HG02885 (cell line): ENCODE data around the gene TRIML1.
"Not testable (repeated sequence)": the region's sequence is repeated elsewhere in the genome, so short reads cannot be mapped to it uniquely, and the experiment has no call there.

ENCODE experiments used
- ATAC-seq: cut with Tn5 transposase; IDR thresholded peaks from one replicate; pipeline ENCODE4 v1.9.1; 2021; ENCODE audit warnings: mild to moderate bottlenecking; ENCODE audit not compliant: unreplicated experiment, poor library complexity

TRIML1 gene

DNA sequence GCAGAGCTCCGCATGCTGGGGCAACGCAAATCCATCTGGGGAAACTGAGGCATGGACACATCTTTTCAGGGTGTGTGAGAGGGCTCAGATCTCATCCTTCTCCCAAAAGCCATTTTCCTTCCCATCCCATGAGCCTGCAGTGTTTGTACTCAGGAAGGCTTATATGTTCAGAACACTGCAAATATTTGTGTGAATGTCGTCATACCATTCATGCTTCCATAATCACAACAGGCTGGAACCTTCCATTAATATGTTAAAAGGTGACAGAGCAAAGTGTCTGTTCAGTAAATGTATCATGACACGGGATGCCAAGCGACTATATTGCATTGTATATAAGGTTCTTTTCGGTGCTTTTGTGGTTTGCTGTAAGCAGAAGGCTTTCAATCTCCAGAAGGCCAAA lies 8.5 kb downstream of the TRIML1 start:
- no peak for ATAC-seq

DNA sequence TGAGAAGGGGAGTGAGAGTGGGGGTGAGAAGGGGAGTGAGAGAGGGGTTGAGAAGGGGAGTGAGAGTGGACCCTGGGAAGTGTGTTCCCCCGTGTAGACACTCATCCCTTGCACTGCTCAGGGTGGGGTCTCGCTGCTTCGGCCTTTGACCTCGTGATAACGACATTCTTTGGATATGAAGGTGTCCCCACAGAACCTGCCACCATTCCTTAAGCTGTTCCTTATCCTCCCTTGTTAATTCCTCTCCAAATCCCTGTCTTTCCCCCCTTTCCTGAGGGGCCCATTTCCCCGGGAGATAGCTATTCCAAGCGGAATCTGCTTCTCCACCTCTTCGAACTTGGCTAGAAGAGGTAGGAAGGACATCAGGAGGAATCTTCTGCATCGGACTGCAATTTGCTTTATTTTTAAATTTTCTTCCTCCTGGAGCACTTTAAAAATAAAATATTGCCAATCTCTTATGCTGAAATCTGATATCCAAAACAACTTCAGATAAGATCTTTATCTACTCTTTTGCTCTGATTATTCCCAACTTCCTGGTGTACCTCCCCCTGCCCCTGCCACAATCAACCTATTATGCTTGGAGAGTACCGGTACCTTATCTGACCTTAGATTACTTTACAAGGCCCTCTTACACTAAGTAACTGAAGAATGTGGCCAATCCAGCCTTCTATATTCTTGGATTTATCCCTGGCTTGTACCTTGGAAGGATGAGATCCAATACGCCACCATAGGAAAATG lies 15.6 kb downstream of the TRIML1 start:
- ATAC-seq: no peak

DNA sequence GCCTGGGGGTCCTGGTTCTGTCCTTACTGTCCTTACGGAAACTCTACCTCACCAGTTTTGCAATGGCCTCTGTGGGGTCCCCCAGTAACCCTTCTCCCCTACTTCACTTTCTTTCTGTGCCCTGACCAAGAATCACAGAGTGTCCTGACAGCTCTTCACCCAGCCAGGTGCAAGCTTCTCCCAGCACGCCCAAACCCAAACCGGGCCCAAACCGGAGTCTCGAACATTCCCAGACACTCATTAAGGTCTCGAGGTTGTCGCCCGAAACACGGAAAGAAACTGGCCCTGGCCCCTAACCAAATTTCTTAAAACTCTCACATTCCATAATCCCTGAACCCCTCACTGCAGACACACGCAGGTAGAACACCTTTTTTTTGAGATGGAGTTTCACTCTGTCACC lies 19.1 kb downstream of the TRIML1 start:
- no peak for ATAC-seq

DNA sequence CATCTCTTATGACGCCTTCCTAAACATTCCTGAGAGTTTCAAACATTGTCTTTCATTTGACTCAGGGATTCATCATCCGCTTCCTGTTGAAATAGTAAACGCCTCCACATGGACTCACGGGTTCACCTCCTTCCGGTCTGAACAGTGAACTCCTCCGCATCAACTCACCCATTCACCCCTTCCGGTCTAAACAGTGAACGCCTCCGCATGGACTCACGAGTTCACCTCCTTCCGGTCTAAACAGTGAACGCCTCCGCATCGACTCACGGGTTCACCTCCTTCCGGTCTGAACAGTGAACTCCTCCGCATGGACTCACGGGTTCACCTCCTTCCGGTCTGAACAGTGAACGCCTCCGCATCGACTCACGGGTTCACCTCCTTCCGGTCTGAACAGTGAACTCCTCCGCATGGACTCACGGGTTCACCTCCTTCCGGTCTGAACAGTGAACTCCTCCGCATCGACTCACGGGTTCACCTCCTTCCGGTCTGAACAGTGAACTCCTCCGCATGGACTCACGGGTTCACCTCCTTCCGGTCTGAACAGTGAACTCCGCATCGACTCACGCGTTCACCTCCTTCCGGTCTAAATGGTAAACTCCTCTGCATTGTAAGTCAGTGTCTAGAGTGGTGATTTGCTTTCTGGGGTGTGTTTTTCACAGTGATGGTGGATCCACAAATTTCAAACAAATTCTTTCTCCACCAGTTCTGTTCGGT lies 20.4 kb downstream of the TRIML1 start:
- not testable (repeated sequence) for ATAC-seq

DNA sequence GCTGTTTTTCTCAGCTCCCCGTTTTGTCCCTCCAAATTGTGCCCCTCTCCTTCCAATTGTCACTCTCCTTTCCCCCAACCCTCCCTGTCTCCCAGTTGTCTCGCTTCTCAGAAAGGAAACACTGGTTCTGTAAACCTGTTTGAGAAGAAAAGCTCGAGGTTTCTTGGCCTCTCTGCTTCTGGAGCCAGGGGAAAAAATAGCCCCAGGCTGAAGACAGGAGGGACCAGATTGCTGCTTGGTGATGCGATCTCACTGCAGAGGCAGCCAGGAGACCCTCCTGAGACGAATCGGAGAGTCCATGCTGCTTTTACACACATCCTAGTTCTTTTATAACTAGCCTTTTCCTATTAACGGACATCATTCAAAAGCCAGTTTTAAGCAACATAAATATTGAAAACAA lies 21.2 kb downstream of the TRIML1 start:
- ATAC-seq: no peak

DNA sequence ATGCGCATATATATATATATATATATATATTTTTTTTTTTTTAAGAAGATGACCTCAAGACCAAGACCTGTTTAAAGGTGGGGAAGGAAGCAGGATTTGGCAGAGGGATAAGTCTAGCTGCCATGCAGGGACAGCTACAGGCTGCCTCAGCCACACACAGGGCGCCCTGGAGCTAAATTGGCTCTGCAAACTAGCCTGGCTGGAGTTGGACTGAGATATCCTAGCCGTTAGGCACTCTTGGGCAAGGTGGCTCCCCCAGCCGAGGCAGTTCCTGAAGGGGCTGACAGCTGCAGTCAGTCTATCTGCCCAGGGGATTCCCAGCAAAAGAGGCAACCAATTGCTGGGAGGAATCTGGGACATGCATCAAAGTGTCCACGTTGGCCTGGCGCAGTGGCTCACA lies 21.9 kb downstream of the TRIML1 start:
- ATAC-seq: no peak

DNA sequence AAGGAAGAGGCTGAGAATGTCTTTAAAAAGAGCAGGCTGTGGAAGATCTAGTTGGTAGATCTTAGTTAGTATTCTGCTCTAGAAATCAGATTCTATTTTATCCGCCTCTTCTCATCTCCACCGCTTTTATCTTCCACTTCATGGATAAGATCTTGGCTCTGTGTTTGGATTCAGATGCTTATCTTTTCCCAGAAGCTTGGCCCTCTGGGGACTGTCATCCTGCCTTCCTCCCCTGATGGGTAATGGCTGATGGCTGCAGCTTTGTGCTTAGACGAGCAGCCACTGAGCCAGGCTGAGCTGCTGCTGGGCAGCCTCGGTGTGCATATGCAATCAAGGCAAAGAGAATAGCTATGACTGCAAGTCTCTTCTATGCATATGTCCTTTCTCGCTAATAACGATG lies 23.5 kb downstream of the TRIML1 start:
- ATAC-seq: no peak

DNA sequence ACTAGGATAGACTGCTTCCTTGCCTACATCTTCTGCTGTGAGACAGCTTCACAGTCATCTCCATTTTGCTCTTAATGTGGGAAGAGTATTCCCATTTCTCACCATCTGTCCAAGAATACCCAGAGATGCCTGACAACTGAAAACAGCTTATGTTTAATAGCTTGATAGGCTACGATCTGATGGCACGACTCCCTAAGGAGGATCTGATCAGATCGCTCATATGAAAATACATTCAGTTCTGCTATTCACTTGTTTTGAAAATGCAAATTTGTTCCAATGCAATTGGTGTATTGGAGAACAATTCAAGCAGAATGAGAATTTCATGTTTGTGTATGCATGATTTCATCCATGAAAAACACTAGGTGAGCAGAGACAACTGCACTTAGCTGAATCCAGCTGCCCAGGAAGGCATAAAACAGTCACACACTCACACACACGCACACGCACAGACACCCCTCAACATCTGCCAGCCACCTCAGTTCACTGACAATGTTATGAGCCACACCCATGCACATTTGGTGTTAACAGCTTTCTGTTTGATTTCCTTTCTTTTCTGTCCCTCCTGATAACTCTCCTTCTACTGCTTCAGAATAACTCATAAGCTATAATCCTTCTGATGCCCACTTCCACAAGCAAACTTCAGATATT lies 29.6 kb downstream of the TRIML1 start:
- ATAC-seq: no peak

DNA sequence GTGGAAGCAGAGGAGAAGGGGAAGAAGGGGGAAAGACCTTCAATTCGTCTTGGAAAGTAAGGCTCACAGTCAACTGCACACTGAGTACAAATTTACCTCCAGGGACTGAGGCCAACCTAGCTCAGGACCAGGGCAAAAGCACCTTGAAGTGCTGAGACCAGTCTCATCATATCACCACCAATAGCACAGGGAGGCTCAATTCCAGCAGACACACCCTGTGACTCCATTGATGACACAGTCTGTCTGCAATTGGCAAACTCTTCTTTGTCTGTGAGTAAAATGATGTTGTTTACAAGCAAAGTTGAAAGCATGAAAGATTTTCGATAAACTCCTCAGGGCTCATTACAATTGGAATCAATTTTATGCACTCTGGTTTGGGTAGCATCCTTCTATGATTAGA lies 32.3 kb downstream of the TRIML1 start:
- no peak for ATAC-seq

DNA sequence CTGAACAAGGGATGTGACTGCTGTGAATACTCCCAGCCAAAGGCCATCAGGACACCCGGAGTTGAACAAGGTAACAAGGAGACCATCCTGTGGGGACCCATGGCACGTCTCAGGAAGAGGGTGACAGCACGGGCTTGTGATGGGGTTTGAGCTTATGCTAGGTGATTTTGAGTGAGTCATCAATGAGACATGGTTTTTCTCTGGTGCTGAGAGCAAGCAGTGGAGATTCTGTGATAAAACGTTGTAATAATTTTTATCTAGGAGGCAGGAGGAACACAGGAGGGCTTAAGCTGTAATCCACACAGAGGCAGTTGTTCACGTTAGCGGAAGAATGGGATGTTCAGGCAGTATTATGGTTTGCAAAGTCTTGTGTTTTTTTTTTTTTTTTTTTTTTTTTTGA lies 36.0 kb downstream of the TRIML1 start:
- ATAC-seq: no peak

DNA sequence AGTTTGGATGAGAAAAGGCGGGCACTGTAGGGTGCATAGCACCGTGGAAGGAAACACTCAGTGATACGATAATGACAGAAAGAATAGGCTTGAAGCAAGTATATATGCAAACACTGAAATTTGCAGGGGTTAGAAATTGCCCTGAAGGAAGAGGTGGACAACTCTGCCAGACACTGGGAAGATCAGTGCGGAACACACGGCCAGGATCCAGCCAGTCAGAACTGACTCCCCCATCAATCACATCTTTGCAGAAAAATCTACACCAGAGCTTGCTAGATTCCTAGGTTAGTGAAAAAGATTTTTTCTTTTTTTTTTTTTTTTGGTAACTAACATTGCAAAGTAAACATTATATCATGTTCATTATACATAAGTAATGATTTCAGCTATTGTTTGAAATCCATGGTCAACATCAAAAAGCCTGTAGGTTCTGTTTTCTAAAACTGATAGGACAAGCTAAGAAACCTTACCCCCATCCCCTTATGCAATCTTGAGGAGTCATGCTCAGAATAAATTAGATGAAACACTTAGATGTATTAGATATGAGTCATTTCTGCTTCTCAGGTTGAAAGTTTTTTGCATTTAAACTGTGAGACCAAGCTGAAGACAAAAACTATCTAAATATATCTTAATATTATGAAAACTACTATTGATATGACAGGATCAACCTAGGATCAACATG lies 38.9 kb downstream of the TRIML1 start:
- no peak for ATAC-seq

DNA sequence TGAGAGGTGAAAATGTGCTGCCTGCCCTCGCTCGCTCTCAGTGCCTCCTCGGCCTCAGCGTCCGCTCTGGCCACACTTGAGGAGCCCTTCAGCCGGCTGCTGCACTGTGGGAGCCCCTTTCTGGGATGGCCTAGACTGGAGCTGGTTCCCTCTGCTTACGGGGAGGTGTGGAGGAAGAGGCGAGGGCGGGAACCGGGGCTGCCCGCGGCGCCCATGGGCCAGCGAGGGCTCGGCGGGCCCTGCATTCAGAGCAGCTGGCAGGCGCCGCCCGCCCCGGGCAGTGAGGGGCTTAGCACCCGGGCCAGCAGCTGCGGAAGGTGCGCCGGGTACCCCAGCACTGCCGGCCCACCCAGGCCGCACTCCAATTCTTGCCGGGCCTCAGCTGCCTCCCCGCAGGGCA lies 39.6 kb downstream of the TRIML1 start:
- ATAC-seq: no peak

DNA sequence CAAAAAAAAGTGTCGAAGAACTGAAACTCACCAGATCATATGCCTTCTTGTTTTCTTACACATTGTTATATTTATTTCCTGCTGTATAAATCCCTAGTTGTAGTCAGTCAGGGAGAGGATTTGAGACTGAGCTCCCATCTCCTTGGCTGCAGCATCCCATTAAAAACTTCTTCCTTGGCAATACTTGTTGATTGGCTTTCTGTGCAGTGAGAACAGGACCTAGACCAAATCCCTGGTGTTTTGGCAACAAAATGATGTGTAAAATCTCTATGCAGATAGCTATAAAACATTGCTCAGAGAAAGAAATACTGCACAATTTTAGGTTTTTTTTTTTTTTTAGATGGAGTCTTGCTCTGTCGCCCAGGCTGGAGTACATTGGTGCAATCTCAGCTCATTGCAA lies 47.9 kb downstream of the TRIML1 start:
- no peak for ATAC-seq

DNA sequence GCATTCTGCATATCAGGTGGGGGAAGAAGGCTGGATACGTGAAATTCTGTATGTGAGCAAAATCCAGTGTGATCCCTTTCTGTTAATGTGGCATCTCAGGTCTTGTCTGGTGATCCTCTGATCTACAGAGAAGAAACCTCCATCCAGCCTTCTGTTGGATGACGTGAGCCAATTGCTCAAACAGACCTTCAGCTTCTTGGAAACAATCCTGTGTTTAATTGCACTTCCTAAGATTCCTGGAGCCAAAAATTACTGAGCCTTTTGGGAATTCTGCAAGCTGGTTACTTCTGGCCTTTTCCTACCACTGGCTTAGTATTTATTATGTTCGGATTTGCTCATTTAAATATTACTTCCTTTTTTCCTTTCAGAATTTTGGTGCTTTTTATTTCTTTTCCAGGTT lies 51.2 kb downstream of the TRIML1 start:
- ATAC-seq: no peak

DNA sequence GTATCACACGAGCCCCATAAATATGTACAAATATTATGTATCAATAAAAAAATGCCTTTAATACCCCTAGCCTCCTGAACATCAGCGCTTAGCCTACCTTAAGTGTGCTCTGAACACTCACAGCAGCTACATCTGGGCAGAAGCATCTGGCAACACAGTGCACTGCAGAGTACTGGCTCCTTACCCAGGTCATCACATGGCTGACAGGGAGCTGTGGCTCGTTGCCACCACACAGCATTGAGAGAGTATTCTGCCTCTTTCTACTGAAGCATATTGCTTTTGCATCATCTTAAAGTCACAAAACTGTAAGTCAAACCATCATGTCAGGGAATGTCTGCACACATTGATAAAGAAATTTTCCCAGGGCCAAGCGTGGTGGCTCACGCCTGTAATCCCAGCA lies 55.2 kb downstream of the TRIML1 start:
- no peak for ATAC-seq

DNA sequence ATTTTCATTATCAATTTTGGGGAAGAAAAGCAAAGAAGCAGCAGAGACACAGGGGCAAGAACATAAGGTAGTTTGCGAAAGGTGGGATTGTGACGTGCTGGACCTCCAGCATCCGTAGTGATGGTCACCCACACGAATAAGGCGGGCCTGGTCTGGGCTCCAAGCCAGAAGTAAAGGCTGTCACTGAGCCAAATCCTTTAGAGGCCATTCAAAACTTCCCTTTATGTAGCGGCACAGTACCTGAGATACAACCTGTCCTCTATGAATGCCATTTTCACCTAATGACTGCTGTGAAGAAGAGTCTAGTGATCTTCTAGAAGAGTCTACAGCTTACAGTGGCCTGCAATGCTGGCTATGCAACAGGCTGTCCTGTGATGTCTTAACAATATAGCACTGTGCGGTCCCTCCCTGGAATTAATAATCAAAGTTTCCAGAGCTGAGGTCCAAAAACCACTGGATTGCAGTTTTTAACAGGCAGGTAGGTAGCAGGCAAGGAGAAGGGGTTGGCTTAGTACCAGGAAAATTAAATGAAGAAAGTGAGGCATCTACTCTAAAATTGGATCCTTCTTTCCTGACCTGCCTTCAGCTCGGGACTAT lies 56.2 kb downstream of the TRIML1 start:
- no peak for ATAC-seq

DNA sequence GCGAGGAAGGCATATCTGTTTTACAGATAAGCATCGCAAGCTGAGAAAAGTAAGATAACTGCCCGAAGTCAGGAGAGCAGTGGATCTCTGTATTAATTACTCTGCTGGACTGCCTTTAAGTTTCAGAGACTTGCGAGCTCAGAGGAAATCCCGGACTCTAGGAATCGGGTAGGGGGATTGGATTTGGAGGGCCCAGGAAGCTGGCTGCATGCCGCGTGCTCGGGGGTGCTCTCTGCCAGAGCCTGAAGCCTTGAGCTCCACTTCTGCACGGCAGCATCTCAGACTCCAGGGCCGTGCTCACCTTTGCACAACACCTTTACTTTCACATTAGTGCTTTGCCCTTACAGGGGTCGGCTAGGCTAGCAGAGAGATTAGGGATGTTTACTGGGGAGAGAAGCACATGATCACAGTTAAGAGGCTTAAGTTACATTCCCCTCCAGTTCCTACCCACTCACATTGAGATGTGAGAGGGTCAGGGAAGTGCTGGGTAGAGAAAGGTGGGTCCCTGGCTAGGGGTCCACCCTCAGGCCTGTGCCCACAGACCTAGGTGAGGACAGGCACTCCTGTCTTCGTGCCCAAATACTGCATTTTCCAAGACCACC lies 57.0 kb downstream of the TRIML1 start:
- no peak for ATAC-seq
